NT2/D1 (cell line): ENCODE results near the gene ADSL.

Experiments
- SUZ12 ChIP-seq: IDR thresholded peaks from 2 replicates; pipeline ENCODE4 v1.6.1; 2011; ENCODE audit not compliant: insufficient read length, insufficient read depth; ENCODE audit errors: extremely low read depth
- YY1 ChIP-seq: IDR thresholded peaks from 2 replicates; pipeline ENCODE4 v1.6.1; 2011; ENCODE audit not compliant: insufficient read length, insufficient read depth

DNA sequence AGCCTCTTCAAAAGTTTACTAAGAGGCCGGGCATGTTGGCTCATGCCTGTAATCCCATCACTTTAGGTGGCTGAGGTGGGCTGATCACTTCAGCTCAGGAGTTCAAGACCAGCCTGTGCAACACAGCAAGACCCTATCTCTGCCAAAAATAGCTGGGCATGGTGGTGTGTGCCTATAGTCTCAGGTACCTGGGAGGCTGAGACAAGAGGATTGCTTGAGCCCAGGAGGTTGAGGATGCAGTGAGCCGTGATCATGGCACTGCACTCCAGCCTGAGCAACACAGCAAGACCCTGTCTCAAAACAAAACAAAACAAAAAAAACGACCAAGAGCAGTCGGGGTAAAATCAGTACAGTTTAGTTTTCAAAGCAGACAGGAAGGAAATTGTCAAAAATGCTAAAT lies 4.7 kb upstream of the ADSL start:
- no peak for TF ChIP-seq YY1
- no peak for TF ChIP-seq SUZ12
